ENCODE results near the gene RHOC. TPM values are rescaled to one million over a fixed set of nuclear protein-coding genes. Genes with fewer than 3 reads are reported as not detected.
A peak's percentile ranks its signal among the peaks of the same experiment; 100 is the strongest.

RHOC gene
- total RNA-seq, 1 donor from 2014 or later: 538 TPM

DNA sequence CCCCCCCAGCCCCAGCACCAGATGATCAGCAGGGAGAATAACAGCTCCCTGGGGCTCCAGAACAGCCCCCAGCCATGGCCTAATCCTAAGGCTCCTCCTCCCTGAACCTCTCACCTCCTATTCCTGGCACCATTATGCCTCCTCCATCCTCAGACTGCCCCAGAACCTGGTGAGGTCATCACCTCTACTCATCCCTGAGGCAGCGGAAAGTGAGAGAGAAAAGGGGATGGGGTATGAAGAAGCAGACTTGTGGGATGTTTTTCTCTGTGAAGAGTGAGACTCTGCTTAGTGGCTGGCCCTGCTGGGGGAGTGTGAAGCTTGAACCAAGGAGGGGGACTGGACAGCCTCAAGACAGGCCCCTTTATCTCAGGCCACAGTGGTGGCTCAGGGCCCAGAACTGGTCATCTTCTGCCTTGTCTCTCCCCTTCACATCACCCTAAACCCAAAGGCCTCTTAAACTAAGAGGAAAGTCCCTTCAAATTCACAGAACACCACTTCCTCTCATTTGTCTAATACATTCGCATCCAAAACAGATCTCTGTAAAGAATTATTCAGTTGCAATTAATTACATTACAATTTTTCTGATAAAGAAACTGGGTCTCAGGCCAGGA lies 10.4 kb upstream of the RHOC start:
- no peak for DNase-seq (ENCODE audit: low read depth in 2 of 2)

DNA sequence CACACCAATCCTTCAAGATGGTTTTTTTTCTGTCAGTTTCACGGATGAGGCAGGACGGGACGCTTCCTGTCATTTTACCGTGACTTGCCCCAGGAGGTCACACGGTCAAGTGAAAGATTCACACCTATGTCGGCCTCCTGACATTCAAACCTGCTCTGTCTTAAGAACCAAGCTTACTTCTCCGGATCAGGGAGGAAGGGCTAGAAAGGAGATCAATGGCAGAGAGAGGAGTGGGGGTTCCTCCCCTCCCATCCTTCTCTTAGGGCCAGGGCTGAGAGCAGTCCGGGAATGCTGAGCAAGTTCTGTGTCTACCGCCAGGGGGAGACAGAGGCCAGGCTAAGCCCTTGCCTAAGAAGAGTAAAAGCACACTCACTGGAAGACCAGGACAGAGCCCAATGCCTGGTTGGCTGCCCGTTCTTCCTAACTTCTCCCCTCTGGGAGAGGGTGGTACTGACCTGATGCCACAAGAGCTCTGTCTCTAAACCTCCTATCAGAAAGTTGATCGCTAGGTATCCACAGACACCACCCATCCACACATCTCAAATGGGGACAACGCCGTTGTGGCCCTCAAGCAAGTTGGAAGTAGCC lies 9.3 kb upstream of the RHOC start:
- peak; percentile 92 to 94 for DNase-seq (ENCODE audit: low read depth in 2 of 2)

DNA sequence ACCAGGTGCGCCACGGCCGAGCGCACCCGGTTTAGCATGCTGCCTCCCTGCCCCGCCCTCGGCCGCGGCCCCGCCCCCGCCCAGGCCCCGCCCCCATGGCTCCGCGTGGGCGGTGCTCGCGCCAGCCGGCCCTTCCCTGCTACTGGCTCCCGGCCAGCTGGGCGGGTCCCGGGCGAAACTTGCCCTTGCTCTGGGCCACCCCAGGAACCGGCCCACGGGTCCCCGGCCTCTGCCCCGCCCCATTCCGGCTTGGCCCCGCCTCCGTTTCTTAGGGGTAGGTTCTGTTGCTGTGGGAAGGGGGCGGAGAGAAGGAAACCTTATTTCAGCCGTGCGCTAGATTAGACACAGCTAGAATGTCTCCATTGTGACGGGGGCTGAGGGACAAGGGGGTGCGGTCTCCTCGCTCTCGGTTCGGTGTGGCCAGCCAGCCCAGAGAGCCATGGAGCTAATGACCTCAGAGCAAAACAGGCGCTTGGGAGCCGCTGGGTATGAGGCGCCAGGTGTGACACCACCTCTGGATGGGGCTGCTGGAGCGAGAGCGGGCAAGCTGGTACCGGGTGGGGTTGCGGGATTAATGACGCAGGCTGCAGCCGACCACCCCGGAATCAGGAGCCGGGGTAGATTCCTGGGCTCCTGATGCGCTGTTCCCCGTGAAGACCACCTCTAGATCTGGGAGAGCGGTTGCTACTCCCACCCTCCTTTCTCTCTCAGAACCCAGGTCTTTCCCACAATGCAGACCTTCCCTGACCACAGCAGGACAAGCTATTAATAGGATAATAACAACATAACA lies 8.5 kb upstream of the RHOC start, which contains the start of gene PPM1J:
TSS of gene PPM1J (minus strand) at position 69 of the 790 bp plus-strand sequence. CDS start at position 38, 31 bp downstream.
- peak; percentile 85 to 93 for DNase-seq (ENCODE audit: low read depth in 2 of 2)

DNA sequence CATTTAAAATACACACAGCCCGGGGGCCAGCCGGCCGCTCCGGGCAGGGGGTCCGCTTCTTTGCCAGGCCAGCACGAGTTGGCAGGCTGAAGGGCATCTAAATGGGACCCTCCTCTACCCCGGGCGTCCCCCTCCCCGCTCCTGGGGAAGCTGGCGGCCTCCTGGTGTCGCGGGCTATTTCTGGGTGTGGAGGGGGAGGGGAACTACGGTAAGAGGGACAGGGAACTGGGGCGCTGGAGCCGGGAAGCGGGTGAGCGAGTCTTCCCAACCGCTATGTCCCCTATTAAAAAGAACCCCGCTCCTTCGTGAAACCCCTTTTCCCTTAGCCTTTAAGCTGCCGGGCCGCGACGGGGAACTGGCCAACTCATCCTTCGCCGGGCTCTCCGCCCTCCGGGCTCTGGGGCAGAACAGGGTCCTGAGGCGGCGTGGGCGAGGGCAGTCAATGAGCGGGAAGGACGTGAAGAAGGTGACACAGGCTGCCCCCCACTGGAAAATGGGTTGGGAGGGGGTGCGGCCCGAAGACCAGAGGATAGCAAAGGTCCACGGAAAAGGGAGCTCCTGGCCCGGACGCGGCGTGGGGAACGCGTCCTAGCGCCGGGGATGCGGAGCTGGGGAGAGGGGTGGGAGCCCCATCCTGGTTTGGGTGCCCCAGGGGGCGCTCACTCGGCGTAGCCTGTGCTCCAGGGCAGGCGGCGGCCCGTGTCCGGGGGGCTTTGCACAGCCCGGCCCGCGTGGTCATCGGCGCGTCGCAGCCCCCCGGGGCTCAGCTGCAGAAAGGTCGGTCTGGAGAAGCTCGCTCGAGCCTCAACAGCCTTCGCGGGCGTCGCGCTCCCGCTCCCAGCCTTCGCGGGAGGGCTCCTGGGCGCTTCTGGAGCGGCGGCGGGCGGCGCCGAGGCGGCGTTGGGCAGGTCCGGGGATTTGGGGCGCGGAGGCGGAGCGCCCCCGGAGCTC lies 7.7 kb upstream of the RHOC start:
- no peak for DNase-seq (ENCODE audit: low read depth in 2 of 2)

- DNase-seq (ENCODE audit: low read depth in 2 of 2): no peak
These were observed 6.8 kb upstream of the RHOC start for GRCh38 chr1:112713466-112714312.

GRCh38 chr1:112712701-112713128 lies 5.8 kb upstream of the RHOC start:
- DNase-seq (ENCODE audit: low read depth in 2 of 2): no peak

GRCh38 chr1:112712191-112712590 lies 5.3 kb upstream of the RHOC start:
- no peak for DNase-seq (ENCODE audit: low read depth in 2 of 2)

DNA sequence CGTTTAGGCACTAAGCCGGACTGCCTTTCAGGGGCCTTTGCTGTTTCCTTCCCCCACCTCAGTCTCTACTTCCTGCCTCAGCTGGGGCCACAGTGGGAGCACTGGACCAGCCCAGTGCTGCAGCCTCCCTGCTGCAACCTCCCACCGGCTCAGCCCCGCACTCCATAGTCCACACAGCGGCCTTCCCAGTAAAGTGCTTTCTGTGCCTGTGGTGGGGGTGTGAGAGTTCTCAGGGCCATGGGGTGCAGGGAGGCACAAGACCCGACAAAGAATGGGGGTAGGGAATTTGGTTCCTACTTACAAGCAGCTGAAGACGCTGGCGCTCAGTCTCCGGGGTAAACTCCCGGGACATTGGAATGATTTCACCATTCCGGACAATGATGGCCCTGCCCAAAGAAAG lies 4.7 kb upstream of the RHOC start:
- no peak for DNase-seq (ENCODE audit: low read depth in 2 of 2)

GRCh38 chr1:112711041-112711440 lies 4.1 kb upstream of the RHOC start:
- DNase-seq (ENCODE audit: low read depth in 2 of 2): no peak

- DNase-seq (ENCODE audit: low read depth in 2 of 2): no peak
These were observed 3.7 kb upstream of the RHOC start for GRCh38 chr1:112710586-112710985.

DNA sequence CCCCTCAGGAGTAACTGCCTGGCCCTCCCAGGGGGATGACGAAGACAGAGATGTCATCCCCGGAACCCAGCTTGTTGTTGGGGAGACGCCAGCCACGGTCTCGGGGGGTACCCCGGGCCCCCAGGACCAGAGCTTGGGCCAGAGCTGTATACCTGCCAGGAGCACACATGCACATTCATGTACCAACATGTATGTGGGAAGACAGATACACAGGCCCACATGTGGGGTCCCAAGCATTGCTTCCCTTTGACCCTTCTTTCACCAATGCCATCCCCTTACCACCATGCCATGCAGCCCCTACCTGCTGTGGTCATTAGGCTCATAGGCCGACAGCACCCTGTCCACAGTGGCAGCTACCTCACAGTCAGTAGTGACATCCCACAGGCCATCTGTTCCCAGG lies 3.2 kb upstream of the RHOC start:
- no peak for DNase-seq (ENCODE audit: low read depth in 2 of 2)

- no peak for DNase-seq (ENCODE audit: low read depth in 2 of 2)
These were observed 1.6 kb upstream of the RHOC start for GRCh38 chr1:112708489-112708888.

DNA sequence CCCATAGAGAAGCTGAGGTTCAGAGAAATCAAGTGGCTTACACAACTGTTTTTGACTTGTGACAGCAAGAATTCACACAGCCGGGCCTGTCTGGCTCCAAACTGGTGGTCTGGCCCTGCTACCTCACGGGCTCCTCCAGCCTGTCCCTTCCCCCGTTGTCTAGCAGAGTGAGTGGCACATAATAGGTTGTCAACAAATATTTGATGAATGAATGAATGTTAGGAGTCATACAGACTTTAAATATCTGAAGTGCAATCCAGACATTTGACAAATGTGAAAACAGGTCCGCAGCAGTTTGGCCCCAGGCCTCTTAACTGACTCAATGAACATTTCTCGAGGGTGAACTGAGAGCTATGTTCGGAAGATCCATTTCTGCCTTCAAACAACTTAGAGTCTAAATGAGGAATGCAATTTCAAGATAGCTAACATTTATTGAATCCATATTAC lies 1.1 kb upstream of the RHOC start:
- DNase-seq (ENCODE audit: low read depth in 2 of 2): no peak

DNA sequence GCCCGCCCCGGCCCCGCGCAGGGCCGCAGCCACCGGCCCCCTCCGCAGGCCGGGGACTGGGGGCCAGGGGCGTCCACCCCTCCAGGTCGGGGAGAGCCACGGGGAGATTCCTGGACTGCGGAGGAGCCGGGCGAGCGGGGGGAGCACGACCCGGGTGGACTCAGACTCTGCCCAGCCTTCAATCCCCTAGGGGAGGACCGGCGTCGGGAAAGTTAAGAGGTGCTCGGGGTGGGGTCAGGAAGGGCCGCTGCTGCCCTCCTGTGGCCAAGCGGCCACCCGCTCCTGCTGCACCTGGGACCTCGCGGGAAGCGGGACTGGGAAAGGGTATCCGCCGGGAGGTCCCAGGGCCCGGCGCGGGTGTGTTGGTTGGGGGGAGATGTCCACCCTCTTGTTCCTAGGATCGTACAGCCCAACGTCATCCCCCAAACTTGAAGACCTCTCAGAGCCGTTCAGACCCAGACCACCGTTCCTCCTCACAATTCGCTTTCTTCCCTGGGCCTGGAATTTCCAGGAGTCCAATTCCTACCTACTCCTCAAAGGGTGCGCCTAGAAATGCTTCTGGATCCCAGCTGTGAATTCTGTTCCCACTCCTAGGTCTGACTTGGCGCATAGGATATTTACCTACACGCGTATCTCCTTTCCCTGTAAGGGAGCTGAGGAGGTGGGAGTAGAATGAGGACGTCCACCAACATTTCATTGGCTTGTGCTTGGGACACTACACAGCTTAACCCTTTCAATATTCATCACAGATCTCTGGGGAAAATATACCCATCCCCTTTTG lies 484 bp upstream of the RHOC start:
- DNase-seq (ENCODE audit: low read depth in 2 of 2): peak; percentile 91 to 92

DNA sequence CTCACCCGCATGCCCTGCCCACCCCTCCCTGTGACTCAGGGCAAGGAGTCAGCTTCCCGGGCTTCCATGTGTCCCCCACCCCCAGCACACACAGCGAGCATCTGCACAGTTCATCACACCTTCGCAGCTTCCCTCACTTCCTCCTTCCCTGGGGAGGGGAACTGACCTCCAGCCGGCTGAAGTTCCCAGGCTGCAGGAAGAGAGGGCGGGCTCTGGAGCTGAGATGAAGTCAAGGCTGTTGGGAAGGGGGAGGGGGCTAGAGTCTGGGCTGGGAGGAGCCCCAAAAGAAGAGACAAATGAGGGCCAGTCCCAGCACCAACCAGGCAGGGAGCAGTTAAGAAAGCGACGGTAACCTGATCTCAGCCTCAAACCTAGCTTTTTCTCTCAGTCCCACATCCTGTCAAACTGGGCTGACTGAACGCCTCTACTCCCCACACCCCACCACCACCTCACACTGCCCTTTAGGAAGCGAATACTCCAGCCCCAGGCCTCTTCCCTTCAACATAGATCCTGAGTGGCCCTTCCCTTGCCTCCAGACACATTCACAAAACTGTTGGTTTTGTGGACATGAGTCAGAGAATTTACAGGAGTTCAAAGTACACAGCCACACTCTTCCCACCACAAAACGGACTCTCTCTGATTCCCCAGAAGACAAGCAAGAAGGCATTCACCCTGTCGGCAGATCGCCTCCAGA lies 1.8 kb downstream of the RHOC start:
- DNase-seq (ENCODE audit: low read depth in 2 of 2): peak; percentile 45 to 97

GRCh38 chr1:112704391-112704933 lies 2.5 kb downstream of the RHOC start:
- DNase-seq (ENCODE audit: low read depth in 2 of 2): no peak

DNA sequence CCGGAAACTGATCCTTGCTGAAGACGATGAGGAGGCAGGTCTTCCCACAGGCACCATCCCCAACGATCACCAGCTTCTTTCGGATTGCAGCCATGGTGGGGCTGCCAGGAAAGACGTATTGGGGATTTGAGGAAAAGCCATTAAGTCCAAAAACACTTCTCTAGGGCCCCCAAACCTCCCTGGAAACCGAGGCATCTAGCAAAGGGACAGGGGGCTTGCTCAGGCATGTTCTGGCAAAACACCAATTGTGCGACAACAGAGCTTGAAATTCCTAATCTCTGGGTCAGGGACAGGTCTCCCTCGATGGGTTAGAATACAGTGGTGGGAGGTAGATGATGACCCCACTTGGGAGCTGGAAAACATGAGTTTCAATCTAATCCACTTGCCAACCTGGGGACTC lies 3.2 kb downstream of the RHOC start:
- no peak for DNase-seq (ENCODE audit: low read depth in 2 of 2)

- DNase-seq (ENCODE audit: low read depth in 2 of 2): peak in 1 of 2 donors; percentile 37
These were observed 4.3 kb downstream of the RHOC start for GRCh38 chr1:112702420-112703261.
